Neural cell (in vitro differentiated cells): Measurements from ENCODE around the gene SEMG2. TPM values are rescaled to one million over a fixed set of nuclear protein-coding genes. Genes with fewer than 3 reads are reported as not detected.

Source experiments
- H2AFZ ChIP-seq: fragments of 200-600, 300-800 bp; sonication (generic), shearing (Covaris generic); 2 replicates; pipeline ENCODE4 v1.6.0; 2014; ENCODE audit warnings: low read depth, mild to moderate bottlenecking, antibody characterized with exemption, low read length, moderate library complexity
- H3F3A ChIP-seq: fragments of 200-600 bp; shearing (Covaris generic); 2 replicates; pipeline ENCODE4 v1.6.1; 2016; ENCODE audit warnings: mild to moderate bottlenecking, moderate library complexity, mixed read lengths, antibody characterized with exemption, low read length; ENCODE audit not compliant: insufficient read depth, poor library complexity, severe bottlenecking
- H3K27ac ChIP-seq: fragments of 200-600, 300-800 bp; sonication (generic), shearing (Covaris generic); 2 replicates; pipeline ENCODE4 v1.5.1; 2014; ENCODE audit warnings: mild to moderate bottlenecking, low read length, moderate library complexity
- H3K27me3 ChIP-seq: fragments of 300-800, 200-600 bp; sonication (generic), shearing (Covaris generic); 2 replicates; pipeline ENCODE4 v1.6.0; 2014; ENCODE audit warnings: mild to moderate bottlenecking, low read depth, low read length, moderate library complexity; ENCODE audit not compliant: insufficient read depth
- H3K36me3 ChIP-seq: fragments of 300-800, 200-600 bp; sonication (generic), shearing (Covaris generic); 2 replicates; pipeline ENCODE4 v1.5.1; 2014; ENCODE audit warnings: mild to moderate bottlenecking, antibody characterized with exemption, low read length, moderate library complexity; ENCODE audit not compliant: insufficient read depth
- H3K4me2 ChIP-seq: fragments of 300-800, 200-600 bp; sonication (generic), shearing (Covaris generic); 2 replicates; pipeline ENCODE4 v1.6.0; 2014; ENCODE audit warnings: mild to moderate bottlenecking, low read length
- H3K4me3 ChIP-seq: fragments of 300-800, 200-600 bp; sonication (generic), shearing (Covaris generic); 2 replicates; pipeline ENCODE4 v1.5.1; 2014; ENCODE audit warnings: mild to moderate bottlenecking, low read length, moderate library complexity
- H3K79me2 ChIP-seq: fragments of 200-600 bp; shearing (Covaris generic); replicated peaks from 2 replicates; pipeline ENCODE4 v1.6.0; 2014; ENCODE audit warnings: mild to moderate bottlenecking, low read length, moderate library complexity; ENCODE audit not compliant: insufficient read depth
- H3K9ac ChIP-seq: fragments of 300-800, 200-600 bp; sonication (generic), shearing (Covaris generic); 2 replicates; pipeline ENCODE4 v1.6.1; 2016; ENCODE audit warnings: mild to moderate bottlenecking, low read length, mixed read lengths
- H3K9me2 ChIP-seq: fragments of 200-600 bp; shearing (Covaris generic); 2 replicates; pipeline ENCODE4 v1.6.1; 2016; ENCODE audit warnings: mild to moderate bottlenecking, low read length, mixed read lengths; ENCODE audit not compliant: insufficient read depth
- H3K9me3 ChIP-seq: fragments of 200-600, 300-800 bp; sonication (generic), shearing (Covaris generic); 2 replicates; pipeline ENCODE4 v1.6.1; 2016; ENCODE audit warnings: mild to moderate bottlenecking, mixed run types, low read length, moderate library complexity, mixed read lengths
- H4K20me1 ChIP-seq: fragments of 200-600 bp; shearing (Covaris generic); 2 replicates; pipeline ENCODE4 v1.6.1; 2016; ENCODE audit warnings: mild to moderate bottlenecking, mixed run types; ENCODE audit not compliant: insufficient read depth
- CTCF ChIP-seq: fragments of 450-650 bp; IDR thresholded peaks from 2 replicates; pipeline ENCODE4 v1.5.1; 2014; ENCODE audit warnings: antibody characterized with exemption, mild to moderate bottlenecking, moderate library complexity; ENCODE audit not compliant: poor library complexity, severe bottlenecking
- EP300 ChIP-seq: fragments of 450-650 bp; conservative IDR thresholded peaks from 2 replicates; pipeline ENCODE4 v1.6.1; 2014; ENCODE audit warnings: antibody characterized with exemption, mild to moderate bottlenecking, moderate library complexity; ENCODE audit not compliant: poor library complexity, severe bottlenecking
- EZH2 ChIP-seq: fragments of 200-600, 300-800 bp; shearing (Covaris generic), sonication (generic); IDR thresholded peaks from 2 replicates; pipeline ENCODE4 v1.6.1; 2014; ENCODE audit warnings: antibody characterized with exemption, low read length, borderline replicate concordance, mild to moderate bottlenecking; ENCODE audit not compliant: insufficient read depth, poor library complexity, severe bottlenecking
- MXI1 ChIP-seq: fragments of 450-650 bp; conservative IDR thresholded peaks from 2 replicates; pipeline ENCODE4 v1.6.1; 2014; ENCODE audit warnings: antibody characterized with exemption, mild to moderate bottlenecking; ENCODE audit not compliant: poor library complexity, severe bottlenecking
- POLR2AphosphoS5 ChIP-seq: IDR thresholded peaks from 2 replicates; pipeline ENCODE4 v1.6.1; 2012
- RAD21 ChIP-seq: fragments of 450-650 bp; conservative IDR thresholded peaks from 2 replicates; pipeline ENCODE4 v1.6.1; 2014; ENCODE audit warnings: antibody characterized with exemption, mild to moderate bottlenecking, moderate library complexity
- REST ChIP-seq: IDR thresholded peaks from 2 replicates; pipeline ENCODE4 v1.6.1; 2012; ENCODE audit warnings: borderline replicate concordance
- SMC3 ChIP-seq: fragments of 450-650 bp; conservative IDR thresholded peaks from 2 replicates; pipeline ENCODE4 v1.6.1; 2014; ENCODE audit warnings: antibody characterized with exemption, mild to moderate bottlenecking, moderate library complexity; ENCODE audit not compliant: poor library complexity
- TAF1 ChIP-seq: IDR thresholded peaks from 2 replicates; pipeline ENCODE4 v1.6.1; 2012; ENCODE audit warnings: low read depth
- polyA plus RNA-seq: library from polyadenylated mRNA; depleted of rRNA; stranded (reverse); fragments of >200 nt; gene quantifications from 2 replicates; pipeline ENCODE4 v1.2.3, GENCODE V29; 2014

SEMG2 gene
- polyA plus RNA-seq, 1 donor from 2014 or later = not detected

- no peaks in the 10 kb centered on the region for H3K27me3 ChIP-seq
- no peak overlapping the region for H3K27ac ChIP-seq
- no peaks in the 10 kb centered on the region for H3K9me3 ChIP-seq
- TF ChIP-seq EP300 = no peak
- no peak for TF ChIP-seq RAD21
- no peak for TF ChIP-seq TAF1
- TF ChIP-seq POLR2AphosphoS5 = no peak
- TF ChIP-seq SMC3 = no peak
- TF ChIP-seq REST = no peak
- TF ChIP-seq CTCF = no peak
- TF ChIP-seq EZH2 = no peak
- TF ChIP-seq MXI1 = no peak
- no peaks in the 10 kb centered on the region for H3F3A ChIP-seq
- H4K20me1 ChIP-seq = no peaks in the 10 kb centered on the region
- no peak overlapping the region for H2AFZ ChIP-seq
- no peak overlapping the region for H3K9ac ChIP-seq
- no peak overlapping the region for H3K4me2 ChIP-seq
- H3K79me2 ChIP-seq = no peaks in the 10 kb centered on the region
- H3K9me2 ChIP-seq = no peaks in the 10 kb centered on the region
- no peak overlapping the region for H3K4me3 ChIP-seq
- H3K36me3 ChIP-seq = no peaks in the 10 kb centered on the region
Observed at GRCh38 chr20:45189861-45190260, 31.3 kb upstream of the SEMG2 start.

- Histone ChIP-seq H3K9ac (no peak overlapping the region), H3K4me2 (no peak overlapping the region), H3K79me2 (no peaks in the 10 kb centered on the region), H3K27ac (no peak overlapping the region), H3K4me3 (no peak overlapping the region), H3K9me3 (no peaks in the 10 kb centered on the region), H3K9me2 (no peaks in the 10 kb centered on the region), H3K27me3 (no peaks in the 10 kb centered on the region), H3K36me3 (no peaks in the 10 kb centered on the region), H2AFZ (no peak overlapping the region), H3F3A (no peaks in the 10 kb centered on the region), H4K20me1 (no peaks in the 10 kb centered on the region)
- no peak for TF ChIP-seq CTCF
- no peak for TF ChIP-seq MXI1
- TF ChIP-seq REST = no peak
- no peak for TF ChIP-seq EP300
- TF ChIP-seq POLR2AphosphoS5 = no peak
- no peak for TF ChIP-seq SMC3
- no peak for TF ChIP-seq RAD21
- TF ChIP-seq TAF1 = no peak
- no peak for TF ChIP-seq EZH2
Observed at GRCh38 chr20:45191926-45192325, 29.2 kb upstream of the SEMG2 start.
